Calu3 (cell line): ENCODE results near the gene MED29. TPM values are rescaled to one million over a fixed set of nuclear protein-coding genes. Genes with fewer than 3 reads are reported as not detected.

Experiments
- BruUV-seq: library from RNA; stranded (reverse); fragments of 400-500 nt; replicated peaks from 2 replicates; lab custom pipeline; 2021; lab: Mats Ljungman, UMichigan
- CTCF ChIA-PET: fragments of 300-600 bp; sonication (Branson Sonifier 250); formaldehyde crosslinking; loops from one replicate; lab custom pipeline; 2022; ENCODE audit warnings: antibody characterized with exemption; lab: Charles Lee
- DNase-seq: peaks from one replicate; pipeline ENCODE4 v3.0.0; 2022
- H3K27ac Mint-ChIP-seq: one replicate; pipeline ENCODE4 v1.8.0; 2022; ENCODE audit warnings: mixed read lengths; ENCODE audit not compliant: unreplicated experiment
- H3K27me3 Mint-ChIP-seq: one replicate; pipeline ENCODE4 v1.8.0; 2022; ENCODE audit warnings: mixed read lengths; ENCODE audit not compliant: unreplicated experiment
- H3K36me3 Mint-ChIP-seq: one replicate; pipeline ENCODE4 v1.8.0; 2022; ENCODE audit warnings: mild to moderate bottlenecking, moderate library complexity, mixed read lengths; ENCODE audit not compliant: insufficient read depth, unreplicated experiment
- H3K4me1 Mint-ChIP-seq: one replicate; pipeline ENCODE4 v1.8.0; 2022; ENCODE audit warnings: mild to moderate bottlenecking, low read depth, mixed read lengths; ENCODE audit not compliant: unreplicated experiment
- H3K4me3 Mint-ChIP-seq: one replicate; pipeline ENCODE4 v1.8.0; 2022; ENCODE audit warnings: mild to moderate bottlenecking, low read depth, moderate library complexity, mixed read lengths; ENCODE audit not compliant: unreplicated experiment
- H3K9me3 Mint-ChIP-seq: one replicate; pipeline ENCODE4 v1.8.0; 2022; ENCODE audit warnings: low read depth, mixed read lengths; ENCODE audit not compliant: unreplicated experiment
- CTCF ChIP-seq: fragments of 200-600 bp; IDR thresholded peaks from one replicate; pipeline ENCODE4 v1.8.0; 2022; ENCODE audit warnings: antibody characterized with exemption; ENCODE audit not compliant: unreplicated experiment
- intact Hi-C: fragments of 100-400 bp; cut with micrococcal nuclease; formaldehyde crosslinking; loops from one replicate; pipeline ENCODE4 v1.10.0; 2022; ENCODE audit not compliant: unreplicated experiment
- total RNA-seq: library from RNA; stranded (reverse); gene quantifications from 2 replicates; pipeline ENCODE4 v1.2.3, GENCODE V29; 2022

Gene MED29
- total RNA-seq, 1 experiment from 2014 or later: 56.8 TPM

GRCh38 chr19:39412100-39412866 is 21.1 kb downstream of the MED29 start, which contains the start of gene PLEKHG2:
Gene PLEKHG2, plus strand, starts transcription at chr19:39412669. Its CDS starts 1,418 bp downstream, at chr19:39414087.
- Mint-ChIP-seq H3K4me1 (peaks cover 45% of the 10 kb centered on the region), H3K9me3 (no peaks in the 10 kb centered on the region), H3K27me3 (no peaks in the 10 kb centered on the region), H3K4me3 (peak within 1 kb of the TSS; percentile 77), H3K27ac (peak within 1 kb of the TSS; percentile 94), H3K36me3 (peaks cover 71% of the 10 kb centered on the region)
- TF ChIP-seq CTCF: peak; percentile 93
- CTCF ChIA-PET: interaction anchor here (0.7 to 2.3 kb wide), 3 partner anchors 9 to 15 kb away, joined by 3 to 52 read pairs (median 10); no protein-coding TSS in a partner anchor
- peak; percentile 99 for DNase-seq
- BruUV-seq: no TSS peak
- intact Hi-C loops: loop anchor here (2.0 to 5.0 kb wide), 2 partner anchors 19 to 290 kb away; no protein-coding TSS in a partner anchor

- Mint-ChIP-seq H3K36me3 (peaks cover 71% of the 10 kb centered on the region), H3K4me1 (peaks cover 45% of the 10 kb centered on the region), H3K4me3 (peak overlapping the region; percentile 77), H3K9me3 (no peaks in the 10 kb centered on the region), H3K27me3 (no peaks in the 10 kb centered on the region), H3K27ac (peak overlapping the region; percentile 94)
- intact Hi-C loops: loop anchor here (2.0 to 5.0 kb wide), 2 partner anchors 18 to 291 kb away; no protein-coding TSS in a partner anchor
- no peak for TF ChIP-seq CTCF
- CTCF ChIA-PET: interaction anchor here (1.0 to 2.3 kb wide), 2 partner anchors 15 kb away, joined by 5 to 52 read pairs; no protein-coding TSS in a partner anchor
- no peak for DNase-seq
- BruUV-seq: no TSS peak
These were observed 21.7 kb downstream of the MED29 start for GRCh38 chr19:39412867-39413271.

- Mint-ChIP-seq H3K36me3 (peaks cover 68% of the 10 kb centered on the region), H3K27me3 (no peaks in the 10 kb centered on the region), H3K4me1 (peaks cover 40% of the 10 kb centered on the region), H3K9me3 (no peaks in the 10 kb centered on the region), H3K27ac (peak overlapping the region; percentile 64), H3K4me3 (peak overlapping the region; percentile 77)
- BruUV-seq: no TSS peak
- TF ChIP-seq CTCF: no peak
- DNase-seq: peak; percentile 58
- intact Hi-C loops: loop anchor here (2.0 to 5.0 kb wide), 2 partner anchors 17 to 291 kb away; no protein-coding TSS in a partner anchor
- CTCF ChIA-PET: interaction anchor here (0.6 to 1.7 kb wide), 4 partner anchors 12 to 22 kb away, joined by 3 to 5 read pairs (median 4); no protein-coding TSS in a partner anchor
These were observed 22.2 kb downstream of the MED29 start for GRCh38 chr19:39413272-39413910.

- peak overlapping the region; percentile 77 for H3K4me3 Mint-ChIP-seq
- no peaks in the 10 kb centered on the region for H3K9me3 Mint-ChIP-seq
- peak overlapping the region; percentile 64 for H3K27ac Mint-ChIP-seq
- no TSS peak for BruUV-seq
- peak; percentile 60 for DNase-seq
- H3K36me3 Mint-ChIP-seq: peaks cover 66% of the 10 kb centered on the region
- TF ChIP-seq CTCF: peak; percentile 23
- CTCF ChIA-PET: interaction anchor here (0.6 to 1.7 kb wide), 6 partner anchors 12 to 67 kb away, joined by 3 to 9 read pairs (median 4); partner anchors contain the start of gene TIMM50
- H3K27me3 Mint-ChIP-seq: no peaks in the 10 kb centered on the region
- intact Hi-C loops: loop anchor here (2.0 to 5.0 kb wide), 2 partner anchors 17 to 292 kb away; no protein-coding TSS in a partner anchor
- peaks cover 33% of the 10 kb centered on the region for H3K4me1 Mint-ChIP-seq
These were observed 22.9 kb downstream of the MED29 start for GRCh38 chr19:39413911-39414608.
